ENCODE data around the gene ZBED4. TPM values are rescaled to one million over a fixed set of nuclear protein-coding genes. Genes with fewer than 3 reads are reported as not detected.

Gene ZBED4
- total and polyA plus RNA-seq, 4 donors, result 2.1 to 10.3 (median 4.8) TPM

GRCh38 chr22:49920859-49921258 lies 67.2 kb downstream of the ZBED4 start (continued):
- TF ChIP-seq RAD21 (IDR thresholded peaks at IDR 0.05), result no peak
- no peak for TF ChIP-seq RXRA (IDR thresholded peaks at IDR 0.05)
- no peak for TF ChIP-seq FOXA1 (IDR thresholded peaks at IDR 0.05)
- no peak for TF ChIP-seq ATF3 (IDR thresholded peaks at IDR 0.05)
- no peak for TF ChIP-seq JUND (IDR thresholded peaks at IDR 0.05)
- TF ChIP-seq EGR1 (IDR thresholded peaks at IDR 0.05; ENCODE audit: low read depth in 2 of 2), result no peak
- no peak for TF ChIP-seq ZBTB33 (IDR thresholded peaks at IDR 0.05)
- no peak for TF ChIP-seq HNF4A (conservative IDR thresholded peaks at IDR 0.05)
- no peak for TF ChIP-seq YY1 (IDR thresholded peaks at IDR 0.05)

- H3K4me3 ChIP-seq (ENCODE audit: low read depth in 1 of 3, low read length in 3 of 3), result no peak overlapping the region
- H3K27ac ChIP-seq (ENCODE audit: low read depth in 1 of 2, low read length in 2 of 2), result no peak overlapping the region
- H3K4me1 ChIP-seq (ENCODE audit: control insufficient read depth in 4 of 4, insufficient read depth in 4 of 4, low read length in 3 of 4), result peaks cover 0 to 18% (median 10%) of the 10 kb centered on the region in 4 donors
- TF ChIP-seq FOXA2 (IDR thresholded peaks at IDR 0.05) (no peak), RXRA (IDR thresholded peaks at IDR 0.05) (no peak), YY1 (IDR thresholded peaks at IDR 0.05) (no peak), NR2F2 (IDR thresholded peaks at IDR 0.05) (no peak), TAF1 (conservative IDR thresholded peaks at IDR 0.05) (no peak), SP1 (IDR thresholded peaks at IDR 0.05) (no peak), FOXA1 (IDR thresholded peaks at IDR 0.05) (no peak), JUND (IDR thresholded peaks at IDR 0.05) (no peak), EGR1 (IDR thresholded peaks at IDR 0.05; ENCODE audit: low read depth in 2 of 2) (no peak), MAX (IDR thresholded peaks at IDR 0.05) (no peak), HNF4G (IDR thresholded peaks at IDR 0.05) (no peak), RAD21 (IDR thresholded peaks at IDR 0.05) (no peak), ZBTB33 (IDR thresholded peaks at IDR 0.05) (no peak), ATF3 (IDR thresholded peaks at IDR 0.05) (no peak), GABPA (IDR thresholded peaks at IDR 0.05 in 1 of 2, conservative IDR thresholded peaks at IDR 0.05 in 1 of 2) (no peak), HNF4A (conservative IDR thresholded peaks at IDR 0.05) (no peak), REST (IDR thresholded peaks at IDR 0.05) (no peak)
- peaks cover 6 to 24% (median 14%) of the 10 kb centered on the region in 4 donors for H3K36me3 ChIP-seq (ENCODE audit: control insufficient read depth in 4 of 4, insufficient read depth in 3 of 4, low read depth in 1 of 4, low read length in 3 of 4)
- no peak for DNase-seq (ENCODE audit: low spot score)
- H3K9ac ChIP-seq (ENCODE audit: low read depth in 1 of 2, low read length in 2 of 2), result no peak overlapping the region
- WGBS, result 94% methylated on average over 35 of the region's 35 CpGs
- no peaks in the 10 kb centered on the region for H3K27me3 ChIP-seq (ENCODE audit: control insufficient read depth in 4 of 4, insufficient read depth in 4 of 4, low read length in 3 of 4)
- H3K9me3 ChIP-seq (ENCODE audit: control insufficient read depth in 4 of 4, low read length in 3 of 4), result no peaks in the 10 kb centered on the region
Observed at GRCh38 chr22:49921508-49922278, 68.0 kb downstream of the ZBED4 start.
